ENCODE results near the gene SH2B2.

The SH2B2 gene

GRCh38 chr7:102268635-102269034 lies 18.0 kb upstream of the SH2B2 start:
- DNase-seq: no peak

- DNase-seq: no peak
Observed at GRCh38 chr7:102270178-102270887, 16.3 kb upstream of the SH2B2 start.

GRCh38 chr7:102271158-102271798 lies 15.4 kb upstream of the SH2B2 start:
- no peak for DNase-seq

- peak; percentile 63 for DNase-seq
Observed at GRCh38 chr7:102272075-102272916, 14.4 kb upstream of the SH2B2 start.

GRCh38 chr7:102272917-102273748 lies 13.5 kb upstream of the SH2B2 start:
- no peak for DNase-seq

GRCh38 chr7:102273749-102274712 lies 12.6 kb upstream of the SH2B2 start:
- DNase-seq: no peak

GRCh38 chr7:102275123-102275703 lies 11.5 kb upstream of the SH2B2 start:
- no peak for DNase-seq

GRCh38 chr7:102277901-102278300 lies 8.8 kb upstream of the SH2B2 start:
- DNase-seq: no peak

- peak; percentile 56 for DNase-seq
Observed at GRCh38 chr7:102279537-102280400, 6.9 kb upstream of the SH2B2 start.

GRCh38 chr7:102280521-102280920 lies 6.1 kb upstream of the SH2B2 start:
- no peak for DNase-seq

GRCh38 chr7:102281785-102282184 lies 4.9 kb upstream of the SH2B2 start:
- DNase-seq: no peak

GRCh38 chr7:102282465-102283362 lies 4.0 kb upstream of the SH2B2 start:
- DNase-seq: no peak

GRCh38 chr7:102283477-102284189 lies 3.0 kb upstream of the SH2B2 start:
- DNase-seq: no peak

- DNase-seq: no peak
Observed at GRCh38 chr7:102284399-102284798, 2.3 kb upstream of the SH2B2 start.

- no peak for DNase-seq
Observed at GRCh38 chr7:102284891-102285539, 1.7 kb upstream of the SH2B2 start.

GRCh38 chr7:102285540-102286236 lies 980 bp upstream of the SH2B2 start:
- no peak for DNase-seq

Data from hematopoietic multipotent progenitor cell treated with erythropoietin and hydrocortisone succinate and interleukin-3 and kit ligand, for 8 days (in vitro differentiated cells).